Hepatocyte (in vitro differentiated cells): Measurements from ENCODE around the gene NOSIP. TPM values are rescaled to one million over a fixed set of nuclear protein-coding genes. Genes with fewer than 3 reads are reported as not detected.

Experiments used
- DNase-seq: peaks from one replicate; pipeline ENCODE4 v3.0.0-alpha.2; 2016; ENCODE audit warnings: low spot score
- H2AFZ ChIP-seq: fragments of 200-600 bp; sonication (generic); 2 replicates; pipeline ENCODE4 v1.6.0; 2016; ENCODE audit warnings: antibody characterized with exemption, mild to moderate bottlenecking
- H3K27ac ChIP-seq: fragments of 200-600 bp; sonication (generic); 2 replicates; pipeline ENCODE4 v1.5.1; 2016; ENCODE audit warnings: mild to moderate bottlenecking
- H3K27me3 ChIP-seq: fragments of 200-600 bp; sonication (generic); 2 replicates; pipeline ENCODE4 v1.6.1; 2016
- H3K36me3 ChIP-seq: fragments of 200-600 bp; sonication (generic); replicated peaks from 2 replicates; pipeline ENCODE4 v1.5.1; 2016; ENCODE audit warnings: low read depth; ENCODE audit not compliant: insufficient read depth
- H3K4me1 ChIP-seq: fragments of 200-600 bp; sonication (generic); 2 replicates; pipeline ENCODE4 v1.5.1; 2016; ENCODE audit warnings: mild to moderate bottlenecking, moderate library complexity; ENCODE audit not compliant: insufficient read depth
- H3K4me2 ChIP-seq: fragments of 200-600 bp; sonication (generic); 2 replicates; pipeline ENCODE4 v1.6.0; 2016
- H3K4me3 ChIP-seq: fragments of 200-600 bp; sonication (generic); 2 replicates; pipeline ENCODE4 v1.5.1; 2016; ENCODE audit warnings: mild to moderate bottlenecking
- H3K79me2 ChIP-seq: fragments of 200-600 bp; sonication (generic); 2 replicates; pipeline ENCODE4 v1.6.0; 2017; ENCODE audit warnings: mild to moderate bottlenecking
- H3K9me2 ChIP-seq: fragments of 200-600 bp; sonication (generic); replicated peaks from 2 replicates; pipeline ENCODE4 v1.6.0; 2017; ENCODE audit warnings: mild to moderate bottlenecking; ENCODE audit not compliant: insufficient read depth
- H3K9me3 ChIP-seq: fragments of 200-600 bp; sonication (generic); 2 replicates; pipeline ENCODE4 v1.5.1; 2016; ENCODE audit warnings: low read depth, mild to moderate bottlenecking
- H4K20me1 ChIP-seq: fragments of 200-600 bp; sonication (generic); 2 replicates; pipeline ENCODE4 v1.6.0; 2016; ENCODE audit warnings: mild to moderate bottlenecking; ENCODE audit not compliant: insufficient read depth, poor library complexity, severe bottlenecking
- EZH2 ChIP-seq: fragments of 200-600 bp; sonication (generic); IDR thresholded peaks from 2 replicates; pipeline ENCODE4 v1.6.1; 2016; ENCODE audit warnings: antibody characterized with exemption, mild to moderate bottlenecking, borderline replicate concordance
- EZH2phosphoT487 ChIP-seq: fragments of 200-600 bp; sonication (generic); IDR thresholded peaks from one replicate; pipeline ENCODE4 v1.6.1; 2018; ENCODE audit warnings: antibody characterized with exemption, mild to moderate bottlenecking, low read depth, moderate library complexity; ENCODE audit not compliant: unreplicated experiment, severe bottlenecking
- WGBS: methylation state at CpG from one replicate; pipeline ENCODE4 v1.1.6; 2016; ENCODE audit warnings: low lambda C conversion rate; ENCODE audit errors: missing lambda C conversion rate; 5-methylcytosine and 5-hydroxymethylcytosine counted together
- polyA plus RNA-seq: library from polyadenylated mRNA; unstranded; fragments of >200 nt; fragmentation: Nextera tagmentation; extraction: Ambion mirVana; gene quantifications from 2 replicates; pipeline ENCODE4 v1.2.1, GENCODE V29; 2016
- total RNA-seq: library from RNA; depleted of rRNA; stranded (reverse); fragments of >200 nt; gene quantifications from 2 replicates; pipeline ENCODE4 v1.2.3, GENCODE V29; 2014
- TF ChIP-seq, protein P1 (sequence below): fragments of 200-600 bp; sonication (generic); IDR thresholded peaks from 2 replicates; pipeline ENCODE4 v1.5.1; 2016; ENCODE audit warnings: antibody characterized with exemption, mild to moderate bottlenecking; ENCODE audit not compliant: poor library complexity

NOSIP gene
- total and polyA plus RNA-seq, 2 experiments from 2014 or later: 52.8 to 93.9 TPM

DNA sequence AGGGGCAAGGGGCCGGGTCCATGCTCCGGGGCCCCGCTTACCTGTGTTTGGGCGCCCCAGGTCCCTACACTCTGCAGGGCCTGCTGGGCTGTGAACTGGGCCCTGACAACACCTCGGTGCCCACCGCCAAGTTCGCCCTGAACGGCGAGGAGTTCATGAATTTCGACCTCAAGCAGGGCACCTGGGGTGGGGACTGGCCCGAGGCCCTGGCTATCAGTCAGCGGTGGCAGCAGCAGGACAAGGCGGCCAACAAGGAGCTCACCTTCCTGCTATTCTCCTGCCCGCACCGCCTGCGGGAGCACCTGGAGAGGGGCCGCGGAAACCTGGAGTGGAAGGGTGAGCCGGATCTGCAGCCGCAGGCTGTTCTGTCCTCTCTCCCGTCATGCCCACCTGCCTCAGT is 66.2 kb downstream of the NOSIP start:
- H3K9me2 ChIP-seq: no peaks in the 10 kb centered on the region
- peak overlapping the region; percentile 96 for H3K27ac ChIP-seq
- H2AFZ ChIP-seq: no peak overlapping the region
- peak overlapping the region; percentile 98 for H3K4me3 ChIP-seq
- DNase-seq: no peak
- TF ChIP-seq, protein P1, sequence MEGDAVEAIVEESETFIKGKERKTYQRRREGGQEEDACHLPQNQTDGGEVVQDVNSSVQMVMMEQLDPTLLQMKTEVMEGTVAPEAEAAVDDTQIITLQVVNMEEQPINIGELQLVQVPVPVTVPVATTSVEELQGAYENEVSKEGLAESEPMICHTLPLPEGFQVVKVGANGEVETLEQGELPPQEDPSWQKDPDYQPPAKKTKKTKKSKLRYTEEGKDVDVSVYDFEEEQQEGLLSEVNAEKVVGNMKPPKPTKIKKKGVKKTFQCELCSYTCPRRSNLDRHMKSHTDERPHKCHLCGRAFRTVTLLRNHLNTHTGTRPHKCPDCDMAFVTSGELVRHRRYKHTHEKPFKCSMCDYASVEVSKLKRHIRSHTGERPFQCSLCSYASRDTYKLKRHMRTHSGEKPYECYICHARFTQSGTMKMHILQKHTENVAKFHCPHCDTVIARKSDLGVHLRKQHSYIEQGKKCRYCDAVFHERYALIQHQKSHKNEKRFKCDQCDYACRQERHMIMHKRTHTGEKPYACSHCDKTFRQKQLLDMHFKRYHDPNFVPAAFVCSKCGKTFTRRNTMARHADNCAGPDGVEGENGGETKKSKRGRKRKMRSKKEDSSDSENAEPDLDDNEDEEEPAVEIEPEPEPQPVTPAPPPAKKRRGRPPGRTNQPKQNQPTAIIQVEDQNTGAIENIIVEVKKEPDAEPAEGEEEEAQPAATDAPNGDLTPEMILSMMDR: no peak
- no peak for TF ChIP-seq EZH2phosphoT487
- no peak for TF ChIP-seq EZH2
- H3K4me1 ChIP-seq: peaks cover 27% of the 10 kb centered on the region
- H3K27me3 ChIP-seq: no peaks in the 10 kb centered on the region
- H3K36me3 ChIP-seq: no peaks in the 10 kb centered on the region
- peak overlapping the region; percentile 96 for H3K4me2 ChIP-seq
- 79% methylated on average over 21 of the region's 21 CpGs for WGBS
- H4K20me1 ChIP-seq: no peaks in the 10 kb centered on the region
- no peaks in the 10 kb centered on the region for H3K9me3 ChIP-seq
- H3K79me2 ChIP-seq: peaks cover 40% of the 10 kb centered on the region

DNA sequence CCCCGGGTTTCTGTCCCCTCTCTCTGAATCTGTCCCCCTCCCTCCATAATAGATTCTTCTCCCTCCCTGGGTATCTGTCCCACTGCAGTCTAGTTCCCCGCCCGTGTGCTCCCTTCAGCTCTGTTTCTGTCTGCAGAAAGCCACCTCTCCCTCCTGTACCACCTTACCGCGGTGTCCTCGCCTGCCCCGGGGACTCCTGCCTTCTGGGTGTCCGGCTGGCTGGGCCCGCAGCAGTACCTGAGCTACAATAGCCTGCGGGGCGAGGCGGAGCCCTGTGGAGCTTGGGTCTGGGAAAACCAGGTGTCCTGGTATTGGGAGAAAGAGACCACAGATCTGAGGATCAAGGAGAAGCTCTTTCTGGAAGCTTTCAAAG is 66.6 kb downstream of the NOSIP start:
- WGBS: 40% methylated on average over 11 of the region's 12 CpGs
- Histone ChIP-seq H4K20me1 (no peaks in the 10 kb centered on the region), H2AFZ (peak overlapping the region; percentile 3), H3K27me3 (no peaks in the 10 kb centered on the region), H3K4me1 (peaks cover 27% of the 10 kb centered on the region), H3K79me2 (peaks cover 40% of the 10 kb centered on the region), H3K4me2 (peak overlapping the region; percentile 96), H3K9me2 (no peaks in the 10 kb centered on the region), H3K9me3 (no peaks in the 10 kb centered on the region), H3K4me3 (peak overlapping the region; percentile 98), H3K27ac (peak overlapping the region; percentile 96), H3K36me3 (no peaks in the 10 kb centered on the region)
- no peak for TF ChIP-seq EZH2phosphoT487
- DNase-seq: no peak

GRCh38 chr19:49512970-49513745 is 67.2 kb downstream of the NOSIP start:
- DNase-seq: peak; percentile 78

More at GRCh38 chr19:49512970-49513745, 67.2 kb downstream of the NOSIP start:
- Histone ChIP-seq H3K79me2 (peaks cover 37% of the 10 kb centered on the region), H3K27ac (peak overlapping the region; percentile 96), H3K4me1 (peaks cover 27% of the 10 kb centered on the region), H4K20me1 (no peaks in the 10 kb centered on the region), H2AFZ (peak overlapping the region; percentile 3), H3K36me3 (no peaks in the 10 kb centered on the region), H3K27me3 (no peaks in the 10 kb centered on the region), H3K9me2 (no peaks in the 10 kb centered on the region), H3K4me2 (peak overlapping the region; percentile 96), H3K4me3 (peak overlapping the region; percentile 98), H3K9me3 (no peaks in the 10 kb centered on the region)
- TF ChIP-seq, protein P1: no peak
- TF ChIP-seq EZH2 (no peak), EZH2phosphoT487 (no peak)
- WGBS: 0% methylated on average over 24 of the region's 50 CpGs
